ENCODE results near the gene ABHD17A.
"Not testable (repeated sequence)": the region's sequence is repeated elsewhere in the genome, so short reads cannot be mapped to it uniquely, and the experiment has no call there.

Gene ABHD17A

GRCh38 chr19:1880611-1881392, 4.5 kb downstream of the ABHD17A start:
- DNase-seq = no peak

GRCh38 chr19:1879982-1880381, 5.3 kb downstream of the ABHD17A start:
- DNase-seq = not testable (repeated sequence)

DNA sequence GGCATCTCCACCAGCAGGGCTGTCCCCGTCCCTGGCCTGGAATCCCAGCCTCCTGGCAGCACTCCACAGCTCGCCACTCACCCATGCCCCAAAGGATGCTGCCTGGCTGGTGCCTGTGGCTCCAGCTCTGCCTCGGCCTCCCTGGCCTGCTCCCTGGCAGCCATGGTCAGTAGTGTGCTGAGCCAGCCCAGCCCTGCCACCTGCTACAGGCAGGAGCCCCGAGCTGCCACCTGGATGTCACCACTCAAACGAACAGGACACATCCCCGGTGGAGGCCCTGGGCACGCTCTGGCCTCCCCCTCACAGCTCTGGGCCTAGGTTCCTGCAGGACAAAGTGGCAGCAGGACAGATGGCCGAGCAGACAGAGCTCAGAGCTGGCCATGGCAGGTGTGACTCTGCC, 6.7 kb downstream of the ABHD17A start:
- DNase-seq = not testable (repeated sequence)

GRCh38 chr19:1877280-1877660, 8.0 kb downstream of the ABHD17A start:
- DNase-seq = not testable (repeated sequence)

DNA sequence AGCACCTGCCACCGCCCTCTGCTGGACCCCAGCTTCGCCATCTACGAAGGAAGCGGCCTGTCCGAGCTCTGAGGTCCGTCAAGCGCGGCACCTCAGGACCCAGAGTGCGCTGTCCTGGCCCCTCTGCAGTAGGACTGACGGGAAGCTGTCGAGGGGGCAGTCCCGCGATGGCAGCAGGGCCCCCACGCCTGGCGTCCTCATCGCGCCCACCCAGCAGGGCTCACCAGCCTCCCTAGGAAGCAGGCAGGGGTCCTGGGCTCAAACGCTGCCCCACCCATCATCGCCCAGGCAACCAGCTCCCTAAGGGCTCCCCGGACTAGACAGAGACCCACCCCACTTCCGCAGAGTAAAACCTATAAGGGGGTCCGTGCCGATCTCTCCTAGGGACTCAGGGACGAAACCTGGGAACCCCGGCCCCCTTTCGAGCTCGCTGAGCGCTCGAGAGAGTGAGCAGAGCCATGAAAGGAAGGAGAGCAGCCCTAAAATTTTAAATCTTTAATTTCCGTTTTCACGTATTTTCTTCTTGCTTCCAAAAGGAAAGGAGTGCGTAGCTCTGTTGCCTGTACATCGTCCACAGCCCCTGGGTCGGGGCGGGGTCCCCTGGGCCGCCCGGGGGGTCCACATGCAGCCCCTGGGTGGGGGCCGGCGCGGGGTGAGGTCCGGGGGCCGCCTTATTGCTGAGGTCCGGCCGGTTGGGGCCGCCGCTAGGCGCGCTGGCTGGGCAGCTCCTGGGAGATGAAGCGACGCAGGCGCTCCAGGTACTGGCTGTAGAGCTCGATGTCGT, 8.6 kb downstream of the ABHD17A start:
- peak in 1 of 2 experiments; percentile 27 for DNase-seq

GRCh38 chr19:1875646-1876495, 9.4 kb downstream of the ABHD17A start:
- DNase-seq = peak; percentile 90 to 93

- peak; percentile 54 to 56 for DNase-seq
Measured at GRCh38 chr19:1875265-1875645, 10.0 kb downstream of the ABHD17A start.

- peak in 1 of 2 experiments; percentile 41 for DNase-seq
Measured at GRCh38 chr19:1874554-1875185, 10.6 kb downstream of the ABHD17A start.

DNA sequence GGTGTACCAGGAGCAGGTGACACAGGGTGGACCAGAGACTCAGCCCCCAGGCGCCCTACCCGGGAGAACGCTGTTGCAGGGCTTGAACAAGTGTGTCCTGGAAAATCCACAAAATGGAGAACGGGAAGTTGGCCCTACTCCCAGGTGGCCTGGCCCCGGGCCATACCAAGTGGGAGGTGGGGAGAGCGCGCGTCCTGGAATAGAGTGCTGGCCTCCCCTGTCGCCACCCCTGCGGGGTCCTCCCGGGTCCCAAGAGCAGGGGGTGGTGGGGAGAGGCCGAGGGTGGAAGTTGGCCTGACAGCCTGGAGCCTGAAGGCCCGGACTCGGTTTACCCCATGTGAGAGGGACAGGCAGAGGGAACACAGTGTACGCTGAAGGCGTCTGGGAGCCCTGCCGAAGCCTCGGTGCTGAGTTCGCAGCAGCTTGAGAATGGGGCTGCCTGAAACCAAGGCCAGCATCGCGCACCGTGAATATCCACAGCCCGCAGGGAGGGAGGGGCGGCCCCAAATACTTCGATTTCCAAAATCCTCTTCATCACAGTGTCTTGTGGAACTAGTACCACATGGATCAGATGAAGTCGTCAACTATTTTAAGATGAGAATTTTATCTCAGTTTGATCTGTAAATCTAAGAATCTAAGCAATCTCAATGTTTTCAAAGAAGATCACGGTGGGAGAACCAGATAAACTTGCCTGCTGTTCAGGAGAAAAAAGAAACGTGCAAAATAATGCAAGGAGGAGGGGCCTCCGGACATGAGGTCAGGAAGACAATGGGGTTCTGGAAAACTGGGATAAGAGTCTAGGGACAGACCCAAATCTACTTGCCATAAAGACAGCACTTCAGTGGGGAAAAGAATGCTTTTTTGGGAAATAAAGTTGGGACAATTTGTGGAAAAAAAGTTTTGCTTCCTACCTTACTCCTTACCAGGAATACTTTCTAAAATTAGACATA, 11.5 kb downstream of the ABHD17A start:
- no peak for DNase-seq

DNA sequence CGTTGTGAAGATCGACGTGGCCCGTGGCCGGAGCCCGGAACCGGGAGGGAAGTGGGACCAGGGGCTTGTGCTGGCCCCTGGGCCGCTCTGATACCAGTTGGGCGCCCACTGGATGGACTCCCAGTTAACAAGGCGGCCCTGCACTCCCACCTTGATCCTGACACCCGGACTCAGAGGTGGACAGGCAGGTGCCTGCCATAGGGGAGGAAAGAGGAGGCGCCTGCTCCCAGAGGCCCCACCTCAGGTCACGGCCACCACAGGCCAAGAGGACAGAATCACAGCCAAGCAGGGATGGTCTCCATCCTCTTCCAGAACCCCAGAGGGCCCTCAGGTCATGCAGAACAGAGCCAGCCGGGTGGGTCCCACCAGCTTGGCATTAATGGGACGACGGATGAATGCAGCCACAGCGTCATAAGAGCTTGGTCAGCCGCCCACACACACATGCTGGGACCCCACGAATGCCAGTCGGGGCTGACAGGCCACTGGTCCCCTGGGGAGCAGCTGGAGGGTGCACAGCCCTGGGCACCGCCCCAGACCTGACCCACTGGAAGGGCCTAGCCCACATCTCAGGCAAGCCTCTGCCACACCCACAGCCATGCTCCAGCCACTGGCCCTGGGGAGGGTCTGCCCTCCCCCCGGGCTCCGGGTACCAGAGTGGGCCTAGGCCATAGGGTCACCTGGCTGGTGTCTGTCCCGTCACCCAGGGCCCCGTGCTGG, 12.3 kb downstream of the ABHD17A start:
- DNase-seq = no peak

DNA sequence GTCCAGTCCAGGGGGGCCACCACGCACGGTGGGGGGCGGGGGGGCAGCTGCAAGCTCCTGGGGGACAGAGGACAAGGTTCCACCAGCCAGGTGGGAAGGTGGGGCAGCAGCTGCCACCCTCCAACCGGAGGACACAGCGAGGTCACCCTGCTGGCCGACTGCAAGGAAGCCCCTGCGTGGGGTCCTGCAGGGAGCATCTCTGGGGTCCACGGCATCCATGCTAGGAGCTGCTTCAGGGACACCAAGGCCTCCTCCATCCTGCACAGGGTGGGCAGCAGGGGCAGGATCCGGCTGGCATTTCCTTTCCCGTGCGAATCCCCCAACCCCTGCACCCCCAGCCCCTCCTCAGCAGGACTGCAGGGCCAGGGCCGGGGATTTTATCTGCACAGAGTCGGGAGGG, 13.7 kb downstream of the ABHD17A start:
- no peak for DNase-seq

DNA sequence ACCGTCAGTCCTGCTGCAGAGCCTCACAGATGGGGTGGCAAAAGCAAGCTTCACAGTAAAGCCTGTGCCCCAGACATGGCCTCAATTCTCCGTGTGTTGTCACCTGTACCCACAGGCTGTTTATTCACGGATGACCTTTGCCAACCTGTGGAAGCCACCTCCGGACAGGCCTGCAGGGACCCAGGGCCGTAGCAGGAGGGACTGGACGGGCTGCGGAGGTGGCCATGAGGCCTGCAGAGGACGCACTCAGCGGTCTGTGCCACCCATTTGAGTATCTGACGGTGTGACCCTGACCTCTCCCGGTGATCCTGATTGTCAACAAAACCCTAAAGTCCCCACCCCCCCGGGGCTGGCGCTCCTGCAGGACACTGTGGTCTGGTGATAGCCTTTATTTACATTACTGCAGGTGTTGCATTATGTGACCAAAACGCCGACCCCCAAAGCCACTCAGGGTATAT, 14.1 kb downstream of the ABHD17A start:
- no peak for DNase-seq

DNA sequence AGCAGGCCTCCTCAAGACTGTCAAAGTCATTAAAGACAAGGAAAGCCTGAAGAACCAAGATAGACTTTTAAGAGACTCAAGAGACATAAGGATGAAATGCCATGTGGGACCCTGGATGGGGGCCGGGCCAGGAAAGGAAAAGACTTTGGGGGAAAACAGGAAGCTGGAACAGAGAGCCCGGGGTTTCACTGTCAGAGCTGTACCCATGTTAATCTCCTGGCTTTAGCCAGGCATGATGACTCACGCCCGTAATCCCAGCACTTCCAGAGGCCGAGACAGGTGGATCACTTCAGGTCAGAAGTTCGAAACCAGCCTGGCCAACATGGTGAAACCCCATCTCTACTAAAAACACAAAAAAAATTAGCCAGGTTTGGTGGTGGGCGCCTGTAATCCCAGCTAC, 16.3 kb downstream of the ABHD17A start:
- no peak for DNase-seq

DNA sequence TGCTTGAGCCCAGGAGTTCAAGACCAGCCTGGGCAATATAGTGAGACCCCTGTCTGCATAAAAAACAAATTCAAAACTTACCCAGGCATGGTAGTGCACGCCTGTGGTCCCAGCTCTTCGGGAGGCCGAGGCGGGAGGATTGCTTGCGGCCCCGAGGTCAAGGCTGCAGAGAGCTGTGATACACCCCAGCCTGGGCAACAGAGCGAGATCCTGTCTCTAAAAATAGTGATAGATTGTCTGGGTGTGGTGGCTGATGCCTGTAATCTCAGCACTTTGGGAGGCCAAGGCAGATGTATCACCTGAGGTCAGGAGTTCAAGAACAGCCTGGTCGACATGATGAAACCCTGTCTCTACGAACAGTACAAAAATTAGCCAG, 18.0 kb downstream of the ABHD17A start:
- no peak for DNase-seq

- no peak for DNase-seq
Measured at GRCh38 chr19:1866693-1867348, 18.5 kb downstream of the ABHD17A start.

- no peak for DNase-seq
Measured at GRCh38 chr19:1865172-1866010, 19.9 kb downstream of the ABHD17A start.

- DNase-seq = peak; percentile 78 to 83
Measured at GRCh38 chr19:1864480-1865171, 20.7 kb downstream of the ABHD17A start.

DNA sequence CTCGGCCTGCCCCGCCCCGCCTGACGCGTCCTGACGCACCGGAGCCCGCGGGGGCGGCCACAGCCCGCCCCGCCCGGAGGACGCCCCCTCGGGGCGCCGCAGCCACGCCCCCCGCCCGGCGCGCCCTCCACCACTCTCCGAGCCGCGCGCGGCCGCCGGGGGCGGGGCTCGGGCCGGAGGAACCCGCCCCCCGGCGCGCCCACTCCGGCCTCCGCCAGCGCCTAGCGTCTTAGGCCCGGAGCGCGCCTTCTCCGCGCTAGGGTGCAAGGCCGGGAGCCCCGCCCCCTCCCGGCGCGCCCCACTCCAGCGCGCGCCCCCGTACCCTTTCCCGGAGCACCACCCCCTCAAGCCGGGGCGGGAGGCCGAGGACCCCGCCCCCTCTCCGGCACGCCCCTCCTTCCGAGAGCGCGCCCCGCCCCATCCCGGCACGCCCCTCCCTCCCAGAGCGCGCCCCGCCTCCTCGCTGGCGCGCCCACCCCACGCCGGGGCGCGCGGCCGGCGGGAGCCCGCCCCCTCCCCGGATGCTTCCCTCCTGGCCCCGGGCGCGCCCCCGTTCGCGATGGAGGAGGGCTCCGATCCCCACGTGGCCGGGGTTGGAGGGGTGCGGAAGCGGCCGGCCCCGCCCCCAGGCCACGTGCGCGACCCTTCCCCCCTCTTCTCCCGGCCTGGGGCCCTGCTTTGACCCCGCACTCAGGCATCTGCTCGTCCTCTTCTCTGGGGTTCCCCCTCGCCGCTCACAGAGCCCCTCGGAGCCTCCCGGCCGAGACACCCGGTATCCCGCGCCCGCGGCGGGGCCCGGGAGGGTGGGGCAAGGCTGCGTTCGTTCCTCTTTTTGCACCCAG, 21.4 kb downstream of the ABHD17A start:
- DNase-seq = peak; percentile 94 to 96
